Gastroesophageal sphincter (tissue), 4 donors: Measurements from ENCODE around the gene GLG1. TPM values are rescaled to one million over a fixed set of nuclear protein-coding genes. Genes with fewer than 3 reads are reported as not detected.

ENCODE experiments used
- ATAC-seq: fragments of 150-250 bp; one replicate; pipeline ENCODE4 v1.9.1; 2016; ENCODE audit warnings: mild to moderate bottlenecking, moderate library complexity
- H3K27ac ChIP-seq, 4 donors: fragments of 200-600 bp; sonication (generic) in 3 of 4; 1 replicate in 3 of 4; 2 replicates in 1 of 4; pipeline ENCODE4 v1.5.1; 2016 to 2019
- H3K27me3 ChIP-seq: fragments of 200-600 bp; sonication (generic); one replicate; pipeline ENCODE4 v1.5.1; 2019
- H3K36me3 ChIP-seq, 2 donors: fragments of 200-600 bp; sonication (generic); one replicate each; pipeline ENCODE4 v1.5.1; 2019; ENCODE audit warnings: control low read depth in 1 of 2
- H3K4me1 ChIP-seq, 3 donors: fragments of 200-600 bp; sonication (generic); 1 replicate in 2 of 3; 2 replicates in 1 of 3; pipeline ENCODE4 v1.5.1; 2016 to 2019; ENCODE audit warnings: control low read depth in 2 of 3
- H3K4me3 ChIP-seq, 2 donors: fragments of 200-600 bp; sonication (generic); one replicate each; pipeline ENCODE4 v1.5.1; 2019; ENCODE audit warnings: mild to moderate bottlenecking in 1 of 2, moderate library complexity in 1 of 2
- H3K9me3 ChIP-seq, 3 donors: fragments of 200-600 bp; sonication (generic); one replicate each; pipeline ENCODE4 v1.5.1; 2017 to 2019; ENCODE audit warnings: control low read depth in 2 of 3
- EP300 ChIP-seq: sonication (generic); formaldehyde crosslinking; IDR thresholded peaks from one replicate; pipeline ENCODE4 v1.6.1; 2017; ENCODE audit warnings: antibody characterized with exemption, mild to moderate bottlenecking
- POLR2A ChIP-seq, 2 donors: fragments of 450-650 bp; IDR thresholded peaks; one replicate each; pipeline ENCODE4 v1.6.1; 2017; ENCODE audit warnings: antibody characterized with exemption in 2 of 2, mild to moderate bottlenecking in 2 of 2, moderate library complexity in 1 of 2
- POLR2AphosphoS5 ChIP-seq: sonication (generic); formaldehyde crosslinking; IDR thresholded peaks from one replicate; pipeline ENCODE4 v1.6.1; 2017; ENCODE audit warnings: antibody characterized with exemption
- WGBS, 2 donors: methylation state at CpG; one replicate each; pipeline ENCODE4 v1.1.5; 2018; ENCODE audit warnings: low coverage in 1 of 2; 5-methylcytosine and 5-hydroxymethylcytosine counted together
- total RNA-seq, 4 donors: library from RNA; depleted of rRNA; stranded (reverse); fragments of >200 nt; gene quantifications; one replicate each; pipeline ENCODE4 v1.1.0, GENCODE V29; 2016
- TF ChIP-seq, protein P1 (sequence below), 4 experiments: fragments of 200-600 bp in 2 of 4; fragments of 450-650 bp in 2 of 4; sonication (generic) in 1 of 4; IDR thresholded peaks; one replicate each; pipeline ENCODE4 v1.5.1; 2017 to 2019; ENCODE audit warnings: antibody characterized with exemption in 4 of 4, mild to moderate bottlenecking in 2 of 4, moderate library complexity in 2 of 4

GLG1 gene
- total RNA-seq, 4 donors from 2014 or later: 121 to 151 (median 139) TPM

DNA sequence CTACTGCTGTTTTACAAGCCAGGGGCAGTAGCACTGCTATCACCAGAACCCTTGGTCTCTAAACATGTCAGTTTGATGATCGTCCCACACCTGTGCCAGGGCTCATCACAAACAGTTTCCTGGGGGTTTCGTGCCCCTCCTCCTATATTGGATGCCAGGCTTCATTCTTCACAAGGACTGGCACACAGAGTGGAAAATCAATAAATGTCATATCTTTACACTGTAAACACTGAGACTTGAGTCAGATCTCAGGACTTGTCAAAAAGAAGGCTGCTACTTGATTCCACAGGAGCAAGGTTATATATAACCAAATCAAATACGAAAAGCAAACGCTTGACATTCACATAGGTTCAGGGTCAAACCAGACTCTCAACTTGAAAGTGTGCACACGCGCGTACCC lies 146.4 kb downstream of the GLG1 start:
- no peaks in the 10 kb centered on the region for H3K9me3 ChIP-seq
- no peaks in the 10 kb centered on the region for H3K27me3 ChIP-seq
- no peak overlapping the region for H3K4me3 ChIP-seq
- TF ChIP-seq EP300: no peak
- TF ChIP-seq, protein P1, sequence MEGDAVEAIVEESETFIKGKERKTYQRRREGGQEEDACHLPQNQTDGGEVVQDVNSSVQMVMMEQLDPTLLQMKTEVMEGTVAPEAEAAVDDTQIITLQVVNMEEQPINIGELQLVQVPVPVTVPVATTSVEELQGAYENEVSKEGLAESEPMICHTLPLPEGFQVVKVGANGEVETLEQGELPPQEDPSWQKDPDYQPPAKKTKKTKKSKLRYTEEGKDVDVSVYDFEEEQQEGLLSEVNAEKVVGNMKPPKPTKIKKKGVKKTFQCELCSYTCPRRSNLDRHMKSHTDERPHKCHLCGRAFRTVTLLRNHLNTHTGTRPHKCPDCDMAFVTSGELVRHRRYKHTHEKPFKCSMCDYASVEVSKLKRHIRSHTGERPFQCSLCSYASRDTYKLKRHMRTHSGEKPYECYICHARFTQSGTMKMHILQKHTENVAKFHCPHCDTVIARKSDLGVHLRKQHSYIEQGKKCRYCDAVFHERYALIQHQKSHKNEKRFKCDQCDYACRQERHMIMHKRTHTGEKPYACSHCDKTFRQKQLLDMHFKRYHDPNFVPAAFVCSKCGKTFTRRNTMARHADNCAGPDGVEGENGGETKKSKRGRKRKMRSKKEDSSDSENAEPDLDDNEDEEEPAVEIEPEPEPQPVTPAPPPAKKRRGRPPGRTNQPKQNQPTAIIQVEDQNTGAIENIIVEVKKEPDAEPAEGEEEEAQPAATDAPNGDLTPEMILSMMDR (IDR thresholded peaks at IDR 0.05): no peak
- TF ChIP-seq POLR2A (IDR thresholded peaks at IDR 0.05): no peak
- no peak for TF ChIP-seq POLR2AphosphoS5
- no peaks in the 10 kb centered on the region for H3K4me1 ChIP-seq
- H3K27ac ChIP-seq: no peak overlapping the region
- no peak for ATAC-seq
- 83 to 90% methylated on average over 2 to 7 of the region's 7 CpGs for WGBS, 2 donors
- peaks cover 0 to 100% of the 10 kb centered on the region in 2 donors for H3K36me3 ChIP-seq

DNA sequence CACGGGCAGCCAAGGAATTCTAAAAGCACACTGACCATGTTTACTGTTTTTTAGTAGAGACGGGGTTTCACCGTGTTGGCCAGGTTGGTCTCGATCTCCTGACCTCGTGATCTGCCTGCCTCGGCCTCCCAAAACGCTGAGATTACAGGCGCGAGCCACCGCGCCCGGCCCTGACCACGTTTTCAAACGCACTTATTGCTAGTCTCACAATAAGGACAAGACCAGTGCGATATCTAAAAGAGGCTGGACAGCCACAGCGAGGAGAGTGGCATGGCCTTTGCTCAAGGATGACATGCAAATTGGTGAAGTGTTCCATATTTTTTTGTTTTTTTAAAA lies 150.7 kb downstream of the GLG1 start:
- Histone ChIP-seq H3K4me1 (no peaks in the 10 kb centered on the region), H3K4me3 (no peak overlapping the region), H3K9me3 (no peaks in the 10 kb centered on the region), H3K27me3 (no peaks in the 10 kb centered on the region), H3K36me3 (peaks cover 0 to 98% of the 10 kb centered on the region in 2 donors), H3K27ac (no peak overlapping the region)
- WGBS, 2 donors: 93 to 95% methylated on average over 10 to 13 of the region's 16 CpGs
- ATAC-seq: no peak
- TF ChIP-seq, protein P1 (IDR thresholded peaks at IDR 0.05): no peak
- TF ChIP-seq POLR2AphosphoS5: no peak
- no peak for TF ChIP-seq POLR2A (IDR thresholded peaks at IDR 0.05)
- TF ChIP-seq EP300: no peak

DNA sequence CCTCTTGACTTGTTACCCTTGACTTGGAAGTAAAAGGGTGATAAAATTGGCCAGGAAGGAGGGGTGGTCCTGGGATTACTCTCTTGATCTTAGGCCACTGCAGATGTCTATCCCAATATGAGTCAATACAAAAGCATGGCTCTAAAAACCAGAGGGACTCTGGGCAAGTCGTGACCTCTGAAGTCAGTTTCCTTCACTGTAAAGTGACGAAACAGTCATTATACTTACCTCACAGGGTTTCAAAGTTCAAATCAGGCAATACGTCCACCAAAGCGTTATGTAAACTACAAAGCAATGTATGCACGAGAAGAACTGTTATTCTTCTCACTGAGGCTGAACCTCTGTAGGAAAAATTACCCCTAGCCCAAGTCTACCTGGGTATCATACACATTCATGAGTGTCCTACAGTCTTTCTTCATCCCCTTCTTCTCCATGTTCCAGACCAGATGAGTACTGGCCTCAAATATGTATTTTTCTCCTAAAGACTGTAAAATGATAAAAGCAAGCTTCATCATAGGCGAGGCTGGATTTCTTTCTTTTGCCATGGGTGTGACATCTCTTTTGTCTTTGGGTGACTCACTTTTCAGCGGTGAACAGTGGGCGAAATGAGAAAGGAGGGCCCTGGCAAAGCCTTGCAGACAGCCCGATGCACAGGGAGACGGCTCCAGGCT lies 151.2 kb downstream of the GLG1 start:
- no peak for TF ChIP-seq EP300
- no peak for TF ChIP-seq POLR2AphosphoS5
- no peak for TF ChIP-seq POLR2A (IDR thresholded peaks at IDR 0.05)
- TF ChIP-seq, protein P1 (IDR thresholded peaks at IDR 0.05): no peak
- no peak for ATAC-seq
- WGBS, 2 donors: 77 to 82% methylated on average over 4 to 10 of the region's 10 CpGs
- H3K27me3 ChIP-seq: no peaks in the 10 kb centered on the region
- H3K4me1 ChIP-seq: no peaks in the 10 kb centered on the region
- H3K36me3 ChIP-seq: peaks cover 0 to 98% of the 10 kb centered on the region in 2 donors
- no peak overlapping the region for H3K27ac ChIP-seq
- H3K4me3 ChIP-seq: no peak overlapping the region
- H3K9me3 ChIP-seq: no peaks in the 10 kb centered on the region

DNA sequence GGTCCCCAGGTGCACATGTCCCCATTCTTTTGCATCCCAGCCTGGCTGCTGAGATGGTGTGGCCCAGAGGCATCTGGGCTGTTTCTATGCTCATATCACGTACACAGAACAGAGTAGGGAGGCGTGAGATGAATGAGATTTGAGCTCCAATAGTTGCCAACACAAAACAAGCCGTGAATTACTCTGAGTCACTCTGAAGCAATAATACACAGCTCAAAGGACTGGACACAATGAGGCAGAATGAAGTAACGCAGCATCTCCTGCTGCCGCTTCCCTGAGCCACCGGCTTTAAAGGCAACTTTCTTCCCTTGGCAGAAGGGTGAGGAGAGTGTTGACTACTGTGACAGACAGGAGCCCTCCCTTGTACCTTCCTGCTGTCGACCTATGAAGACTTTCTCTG lies 151.7 kb downstream of the GLG1 start:
- 80 to 93% methylated on average over 5 to 7 of the region's 7 CpGs for whole genome bisulfite sequencing, 2 donors

More for the DNA sequence above, 151.7 kb downstream of the GLG1 start:
- Histone ChIP-seq H3K36me3 (peaks cover 0 to 98% of the 10 kb centered on the region in 2 donors), H3K4me1 (peaks cover 0 to 4% (median 0%) of the 10 kb centered on the region in 3 donors), H3K27ac (no peak overlapping the region), H3K27me3 (no peaks in the 10 kb centered on the region), H3K4me3 (no peak overlapping the region), H3K9me3 (no peaks in the 10 kb centered on the region)
- ATAC-seq: no peak
- TF ChIP-seq POLR2A (IDR thresholded peaks at IDR 0.05) (no peak), EP300 (no peak), POLR2AphosphoS5 (no peak)
- TF ChIP-seq, protein P1 (IDR thresholded peaks at IDR 0.05): no peak
